ENCODE data around the gene SRPK2.
"Not testable (repeated sequence)": the region's sequence is repeated elsewhere in the genome, so short reads cannot be mapped to it uniquely, and the experiment has no call there.

SRPK2 gene

GRCh38 chr7:105332661-105333060 is 56.1 kb downstream of the SRPK2 start:
- DNase-seq = not testable (repeated sequence)

DNA sequence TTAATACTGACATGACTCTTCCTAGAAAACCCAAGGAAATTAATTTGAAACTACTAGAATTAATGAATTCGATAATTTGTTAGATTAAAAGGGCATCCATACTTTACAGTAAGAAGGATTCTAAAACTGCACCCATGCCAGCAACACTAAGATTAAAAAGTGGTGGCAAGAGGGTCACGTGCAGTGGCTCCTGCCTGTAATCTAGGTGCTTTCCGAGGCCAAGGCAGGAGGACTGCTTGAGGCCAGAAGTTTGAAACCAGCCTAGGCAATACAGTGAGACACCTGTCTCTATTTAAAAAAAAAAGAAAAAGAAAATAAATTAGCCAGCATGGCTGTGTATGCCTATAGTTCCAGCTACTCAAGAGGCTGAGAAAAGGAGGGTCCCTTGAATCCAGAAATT is 58.2 kb downstream of the SRPK2 start:
- no peak for DNase-seq

DNA sequence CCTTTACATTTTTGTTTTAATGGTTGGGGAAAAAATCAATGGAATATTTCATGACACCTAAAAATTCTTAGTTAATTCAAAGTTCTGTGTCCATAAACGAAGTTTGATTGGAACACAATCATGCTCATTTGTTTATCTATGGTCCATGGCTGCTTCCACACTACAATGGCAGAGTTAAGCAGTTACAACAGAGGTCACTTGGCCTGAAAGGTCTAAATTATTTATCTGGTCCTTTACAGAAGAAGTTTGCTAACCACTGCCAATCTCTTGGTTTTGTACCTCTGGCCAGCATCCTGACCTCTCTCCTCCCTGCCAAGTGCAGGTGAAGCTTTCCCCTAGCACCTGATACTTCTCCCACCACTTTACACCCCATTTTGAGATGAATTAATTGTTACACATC is 61.5 kb downstream of the SRPK2 start:
- no peak for DNase-seq

GRCh38 chr7:105325216-105325904 is 63.4 kb downstream of the SRPK2 start:
- no peak for DNase-seq

GRCh38 chr7:105324606-105325005 is 64.1 kb downstream of the SRPK2 start:
- DNase-seq = not testable (repeated sequence)

GRCh38 chr7:105323366-105323765 is 65.4 kb downstream of the SRPK2 start:
- no peak for DNase-seq

DNA sequence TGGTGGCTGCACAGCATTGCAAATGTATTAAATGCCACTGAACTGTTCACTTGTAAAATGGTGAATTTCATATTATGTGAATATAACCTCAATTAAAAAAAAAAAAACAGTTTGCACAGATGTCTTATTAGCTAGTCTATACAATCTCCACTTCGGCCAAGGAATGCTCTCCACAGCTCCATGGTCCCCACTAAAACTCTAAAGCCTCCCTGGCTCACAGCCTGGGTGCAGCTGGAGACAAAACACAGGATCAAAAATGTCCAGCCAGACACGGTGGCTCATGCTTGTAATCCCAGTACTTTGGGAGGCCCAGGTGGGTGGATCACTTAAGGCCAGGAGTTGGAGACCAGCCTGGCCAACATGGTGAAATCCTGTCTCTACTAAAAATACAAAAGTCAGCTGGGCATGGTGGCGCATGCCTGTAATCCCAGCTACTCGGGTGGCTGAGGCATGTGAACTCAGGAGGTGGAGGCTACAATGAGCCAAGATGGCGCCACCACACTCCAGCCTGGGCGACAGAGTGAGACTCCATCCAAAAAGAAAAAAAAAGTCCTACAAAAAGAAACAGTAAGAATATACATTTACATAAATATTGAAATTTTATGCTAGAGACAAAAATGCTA is 66.0 kb downstream of the SRPK2 start:
- no peak for DNase-seq

GRCh38 chr7:105321754-105322455 is 66.8 kb downstream of the SRPK2 start:
- DNase-seq = no peak

DNA sequence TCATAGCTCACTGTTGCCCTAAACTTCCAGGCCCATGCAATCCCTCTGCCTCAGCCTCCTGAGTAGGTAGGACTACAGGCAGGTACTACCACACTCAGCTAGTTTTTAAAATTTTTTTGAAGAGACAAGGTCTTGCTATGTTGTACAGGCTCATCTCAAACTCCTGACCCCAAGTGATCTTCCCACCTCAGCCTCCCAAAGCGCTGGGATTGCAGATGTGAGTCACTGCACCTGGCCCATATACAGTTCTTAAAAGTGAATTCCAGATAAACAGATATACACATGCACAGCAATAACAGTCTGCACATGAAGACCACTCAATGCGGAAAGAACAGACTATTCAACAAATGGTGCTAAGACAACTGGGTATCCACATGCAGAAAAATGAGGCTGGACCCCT is 67.8 kb downstream of the SRPK2 start:
- DNase-seq = no peak

GRCh38 chr7:105319578-105319977 is 69.1 kb downstream of the SRPK2 start:
- no peak for DNase-seq

DNA sequence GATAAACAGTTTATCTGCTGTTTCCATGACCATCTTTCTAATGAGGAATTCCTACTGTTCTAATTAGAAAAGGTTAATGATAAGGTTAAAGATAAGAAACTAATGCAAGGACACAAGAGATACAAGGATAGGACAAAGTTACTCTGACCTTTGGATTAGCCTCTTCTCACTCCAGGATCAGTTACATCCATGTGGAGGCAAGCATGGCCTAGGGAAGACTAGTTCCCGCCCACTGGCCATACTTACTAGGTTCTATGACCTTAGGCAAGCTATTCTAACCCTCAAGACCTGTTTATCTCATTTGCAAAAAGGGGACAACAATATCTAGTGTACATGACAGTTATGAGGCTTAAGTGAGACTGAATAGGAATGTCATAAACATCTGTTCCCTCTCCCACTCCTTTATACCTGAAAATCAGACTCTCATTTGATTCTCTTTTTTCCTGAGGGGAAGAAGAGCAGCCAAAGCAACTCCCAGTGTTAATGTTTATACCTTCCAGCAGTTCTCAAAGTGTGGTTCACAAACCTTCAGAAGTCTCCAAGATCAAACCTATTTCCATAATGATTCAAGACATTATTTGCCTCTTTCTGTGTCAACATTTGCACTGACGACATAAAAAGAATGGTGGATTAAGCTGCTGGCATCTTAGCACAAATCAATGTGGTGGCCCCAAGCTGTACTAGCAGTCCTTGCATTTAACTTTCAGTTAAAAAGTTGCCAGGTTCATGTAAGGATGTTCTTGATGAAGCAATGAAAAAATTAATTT is 72.0 kb downstream of the SRPK2 start:
- no peak for DNase-seq

GRCh38 chr7:105315357-105315756 is 73.4 kb downstream of the SRPK2 start:
- DNase-seq = peak; percentile 21

DNA sequence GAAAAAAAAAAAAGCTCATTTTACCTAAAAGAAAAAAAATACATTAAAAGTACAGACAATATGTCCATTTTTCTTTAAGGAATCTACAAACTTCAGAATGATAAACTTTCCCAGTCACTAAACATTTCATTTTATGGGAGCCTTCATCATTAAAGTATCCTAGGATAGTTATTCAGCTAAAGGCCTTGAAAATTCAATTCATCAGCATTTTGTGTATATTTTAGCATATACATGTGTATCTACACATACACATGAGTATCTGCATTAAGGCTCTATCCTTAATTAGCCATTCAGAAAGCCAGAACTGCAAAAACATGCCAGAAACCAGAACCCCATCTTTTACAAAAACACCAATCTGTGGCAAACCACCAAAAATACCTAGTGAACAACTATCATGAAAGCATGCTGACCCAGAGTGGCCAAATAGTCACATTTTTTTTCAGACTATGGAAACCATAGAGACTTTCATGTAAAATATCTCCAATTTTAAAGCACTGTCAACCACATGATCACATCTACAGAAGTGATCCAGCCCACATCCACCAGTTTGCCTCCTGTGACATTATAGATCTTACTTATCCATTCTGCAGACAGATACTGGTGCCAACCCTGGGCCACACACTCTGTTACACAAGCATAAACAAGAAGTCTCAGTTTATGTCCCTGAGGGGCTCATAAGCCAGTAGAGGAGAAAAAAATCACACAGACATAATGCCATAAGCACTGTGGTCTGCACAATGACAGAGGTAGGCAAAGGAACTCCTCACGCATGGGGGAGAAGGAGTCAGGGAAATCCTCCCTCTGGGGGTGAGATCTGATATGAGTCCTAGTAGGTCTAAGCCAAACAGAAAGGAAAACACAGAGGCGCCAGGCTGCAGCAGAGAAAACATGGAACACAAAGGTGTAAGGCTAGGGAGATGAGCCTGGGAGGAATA is 79.2 kb downstream of the SRPK2 start:
- DNase-seq = no peak

- DNase-seq = no peak
These were observed 81.5 kb downstream of the SRPK2 start for GRCh38 chr7:105307163-105307672.

GRCh38 chr7:105306298-105306748 is 82.4 kb downstream of the SRPK2 start:
- no peak for DNase-seq

- no peak for DNase-seq
These were observed 83.1 kb downstream of the SRPK2 start for GRCh38 chr7:105305633-105306032.

DNA sequence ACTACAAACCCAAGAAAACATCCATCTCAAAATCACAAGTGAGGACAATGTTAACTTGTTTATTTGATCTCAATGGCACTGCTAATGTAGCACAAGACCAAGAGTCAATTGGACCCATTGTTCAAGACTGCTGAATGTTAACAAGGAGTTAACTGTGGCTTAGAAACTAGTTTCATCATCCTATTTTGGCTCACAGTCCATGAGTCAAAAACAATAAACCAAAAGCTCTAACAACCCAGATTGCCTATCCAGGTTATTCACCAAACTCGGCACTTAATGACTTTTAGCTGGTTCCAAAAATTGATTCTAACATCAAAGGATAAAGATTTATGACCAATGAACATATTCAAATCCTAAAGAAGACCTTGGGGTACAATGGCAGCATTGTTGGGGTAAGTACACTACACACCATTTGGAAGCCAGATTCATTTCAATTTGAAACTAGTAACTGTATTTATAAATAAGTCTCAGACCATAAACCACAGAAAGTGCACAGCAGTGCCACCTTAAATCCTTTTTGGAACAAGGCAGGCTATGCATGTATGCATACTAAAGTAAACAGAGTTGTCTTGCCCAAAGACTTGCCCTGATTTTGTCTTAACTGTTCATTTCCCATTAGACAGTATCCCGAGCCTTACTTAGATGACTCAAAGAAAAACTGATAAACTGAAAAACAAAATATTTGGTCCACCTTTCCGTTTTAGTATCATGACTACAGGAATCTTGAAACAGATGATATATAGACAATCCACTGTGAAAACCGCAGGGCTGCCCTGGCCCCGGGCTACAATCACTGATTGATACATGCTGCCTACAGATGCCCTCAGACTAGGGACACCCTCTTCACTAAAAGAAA is 84.5 kb downstream of the SRPK2 start:
- no peak for DNase-seq

DNA sequence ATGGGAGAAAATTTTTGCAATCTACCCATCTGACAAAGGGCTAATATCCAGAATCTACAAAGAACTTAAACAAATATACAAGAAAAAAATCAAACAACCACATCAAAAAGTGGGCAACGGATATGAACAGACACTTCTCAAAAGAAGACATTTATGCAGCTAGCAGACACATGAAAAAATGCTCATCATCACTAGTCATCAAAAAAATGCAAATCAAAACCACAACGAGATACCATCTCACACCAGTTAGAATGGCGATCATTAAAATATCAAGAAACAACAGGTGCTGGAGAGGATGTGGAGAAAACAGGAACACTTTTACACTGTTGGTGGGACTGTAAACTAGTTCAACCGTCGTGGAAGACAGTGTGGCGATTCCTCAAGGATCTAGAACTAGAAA is 88.1 kb downstream of the SRPK2 start:
- DNase-seq = not testable (repeated sequence)

DNA sequence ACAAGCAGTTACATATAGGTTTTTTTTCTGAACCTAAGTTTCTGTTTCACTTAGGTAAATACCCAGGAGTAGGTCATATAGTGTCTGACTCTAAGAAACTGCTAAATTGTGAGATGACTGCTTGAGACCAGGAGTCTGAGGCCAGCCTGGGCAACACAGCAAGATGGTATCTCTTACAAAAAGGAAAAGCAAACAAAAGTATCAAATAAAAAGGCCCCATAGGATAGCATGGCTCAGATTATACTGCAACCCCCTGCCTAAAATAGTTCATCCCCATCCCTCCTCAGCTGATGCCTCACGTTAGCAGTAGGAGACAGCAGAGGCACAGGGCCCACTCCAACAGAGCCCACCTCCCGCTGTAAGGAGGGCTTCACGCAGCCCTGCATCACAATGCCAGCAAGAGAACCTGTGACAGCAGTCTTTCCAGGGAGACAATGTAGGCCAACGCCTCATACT is 90.3 kb downstream of the SRPK2 start:
- no peak for DNase-seq

- DNase-seq = no peak
These were observed 90.7 kb downstream of the SRPK2 start for GRCh38 chr7:105297985-105298384.

DNA sequence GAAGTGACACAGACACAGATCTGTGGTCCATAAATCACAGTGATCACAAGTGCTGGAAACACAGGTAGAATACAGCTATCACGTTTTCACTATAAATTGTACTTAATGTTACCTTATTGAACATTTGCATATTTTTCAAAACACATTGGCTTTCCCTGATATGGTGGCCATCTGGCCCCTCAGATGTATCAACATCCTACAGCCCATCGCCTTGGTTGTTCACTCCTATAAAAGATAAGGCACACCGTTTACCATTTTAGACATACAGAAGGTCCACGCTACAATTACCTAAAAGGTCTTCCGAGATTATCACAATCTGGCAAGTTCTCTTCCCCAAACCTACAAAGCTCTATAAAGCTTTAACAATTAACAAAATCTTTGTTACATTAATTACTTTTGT is 91.4 kb downstream of the SRPK2 start:
- DNase-seq = no peak

Measured in NCI-H1092 (cell line).